ENCODE measurements around the gene PSAPL1.

DNA sequence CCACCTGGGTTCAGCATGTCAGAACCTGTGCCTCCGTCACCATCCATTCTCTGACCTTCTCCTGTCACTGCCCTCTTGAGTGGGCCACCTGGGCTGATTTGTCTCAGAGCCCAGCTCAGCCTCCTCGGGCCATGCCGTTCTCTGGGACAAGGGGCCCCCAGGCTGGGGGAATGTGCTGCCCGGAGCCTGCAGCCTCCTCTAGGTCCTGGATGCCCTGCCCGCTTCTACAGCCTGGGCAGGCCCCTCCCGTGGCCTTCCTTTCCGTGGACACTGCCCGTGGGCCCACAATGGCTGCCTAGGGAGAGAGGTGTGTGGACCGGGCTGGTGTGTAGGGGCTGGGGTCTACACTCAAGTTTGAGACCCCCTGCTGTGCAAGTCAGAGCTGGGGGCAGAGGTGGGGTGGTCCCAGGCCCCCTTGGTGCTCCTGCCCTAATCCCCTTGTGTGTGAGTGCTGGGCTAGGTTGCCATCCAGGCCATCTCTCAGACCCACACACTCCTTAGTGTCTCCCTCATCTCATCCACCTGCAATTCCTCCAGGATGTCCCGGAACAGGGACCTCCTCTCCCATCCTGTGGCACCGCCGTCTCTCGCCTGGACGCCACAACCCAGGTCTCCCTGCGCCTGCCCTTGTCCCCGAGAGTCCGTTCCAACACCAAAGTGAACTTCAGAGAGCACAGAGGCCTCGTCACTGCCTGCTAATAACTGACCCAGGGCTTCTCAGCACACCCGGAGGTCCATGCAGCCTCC lies 12.4 kb downstream of the PSAPL1 start:
- no peak for TF ChIP-seq EZH2 (IDR thresholded peaks at IDR 0.05; ENCODE audit: borderline replicate concordance, low read depth, low read length, poor library complexity, severe bottlenecking)
- TF ChIP-seq, protein P1, sequence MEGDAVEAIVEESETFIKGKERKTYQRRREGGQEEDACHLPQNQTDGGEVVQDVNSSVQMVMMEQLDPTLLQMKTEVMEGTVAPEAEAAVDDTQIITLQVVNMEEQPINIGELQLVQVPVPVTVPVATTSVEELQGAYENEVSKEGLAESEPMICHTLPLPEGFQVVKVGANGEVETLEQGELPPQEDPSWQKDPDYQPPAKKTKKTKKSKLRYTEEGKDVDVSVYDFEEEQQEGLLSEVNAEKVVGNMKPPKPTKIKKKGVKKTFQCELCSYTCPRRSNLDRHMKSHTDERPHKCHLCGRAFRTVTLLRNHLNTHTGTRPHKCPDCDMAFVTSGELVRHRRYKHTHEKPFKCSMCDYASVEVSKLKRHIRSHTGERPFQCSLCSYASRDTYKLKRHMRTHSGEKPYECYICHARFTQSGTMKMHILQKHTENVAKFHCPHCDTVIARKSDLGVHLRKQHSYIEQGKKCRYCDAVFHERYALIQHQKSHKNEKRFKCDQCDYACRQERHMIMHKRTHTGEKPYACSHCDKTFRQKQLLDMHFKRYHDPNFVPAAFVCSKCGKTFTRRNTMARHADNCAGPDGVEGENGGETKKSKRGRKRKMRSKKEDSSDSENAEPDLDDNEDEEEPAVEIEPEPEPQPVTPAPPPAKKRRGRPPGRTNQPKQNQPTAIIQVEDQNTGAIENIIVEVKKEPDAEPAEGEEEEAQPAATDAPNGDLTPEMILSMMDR (conservative IDR thresholded peaks at IDR 0.05; ENCODE audit: low read depth, low read length): no peak
